ENCODE data around the gene SLC25A10. TPM values are rescaled to one million over a fixed set of nuclear protein-coding genes. Genes with fewer than 3 reads are reported as not detected.

The SLC25A10 gene
- total and polyA plus RNA-seq, 12 donors = 6.7 to 14.6 (median 9.4) TPM

DNA sequence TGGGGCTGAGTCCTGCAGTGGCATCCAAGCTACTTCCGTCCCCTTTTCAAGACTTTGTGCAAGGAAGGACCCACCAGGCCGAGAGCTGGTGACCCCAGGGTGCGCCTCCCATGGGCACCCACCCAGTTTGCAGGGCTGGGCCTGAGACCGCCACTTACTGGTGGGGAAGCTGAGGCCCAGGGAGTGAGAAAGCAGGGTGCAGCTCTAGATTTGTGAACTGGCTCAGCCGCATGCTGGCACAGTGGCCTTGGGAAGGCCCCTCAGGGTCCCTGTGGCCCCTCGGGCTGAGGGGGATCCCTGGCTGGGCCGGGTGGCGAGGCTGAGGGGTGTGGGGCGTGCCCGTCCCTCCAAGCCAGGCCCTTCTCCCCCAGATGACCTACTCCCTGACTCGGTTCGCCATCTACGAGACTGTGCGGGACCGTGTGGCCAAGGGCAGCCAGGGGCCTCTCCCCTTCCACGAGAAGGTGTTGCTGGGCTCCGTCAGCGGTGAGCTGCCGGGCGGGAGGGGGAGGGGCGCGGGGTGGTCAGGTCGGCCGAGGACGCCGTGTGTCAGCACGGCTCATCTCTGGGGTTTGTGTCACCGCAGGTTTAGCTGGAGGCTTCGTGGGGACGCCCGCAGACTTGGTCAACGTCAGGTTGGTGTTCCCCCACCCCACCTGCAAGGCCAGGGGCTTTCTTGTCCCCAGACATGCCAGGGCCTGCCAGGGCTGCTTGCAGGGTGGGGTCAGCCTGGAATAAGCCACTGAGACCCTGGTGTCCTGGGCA, 3.2 kb downstream of the SLC25A10 start:
- no peak overlapping the region for H3K27ac ChIP-seq
- TF ChIP-seq, protein P1, sequence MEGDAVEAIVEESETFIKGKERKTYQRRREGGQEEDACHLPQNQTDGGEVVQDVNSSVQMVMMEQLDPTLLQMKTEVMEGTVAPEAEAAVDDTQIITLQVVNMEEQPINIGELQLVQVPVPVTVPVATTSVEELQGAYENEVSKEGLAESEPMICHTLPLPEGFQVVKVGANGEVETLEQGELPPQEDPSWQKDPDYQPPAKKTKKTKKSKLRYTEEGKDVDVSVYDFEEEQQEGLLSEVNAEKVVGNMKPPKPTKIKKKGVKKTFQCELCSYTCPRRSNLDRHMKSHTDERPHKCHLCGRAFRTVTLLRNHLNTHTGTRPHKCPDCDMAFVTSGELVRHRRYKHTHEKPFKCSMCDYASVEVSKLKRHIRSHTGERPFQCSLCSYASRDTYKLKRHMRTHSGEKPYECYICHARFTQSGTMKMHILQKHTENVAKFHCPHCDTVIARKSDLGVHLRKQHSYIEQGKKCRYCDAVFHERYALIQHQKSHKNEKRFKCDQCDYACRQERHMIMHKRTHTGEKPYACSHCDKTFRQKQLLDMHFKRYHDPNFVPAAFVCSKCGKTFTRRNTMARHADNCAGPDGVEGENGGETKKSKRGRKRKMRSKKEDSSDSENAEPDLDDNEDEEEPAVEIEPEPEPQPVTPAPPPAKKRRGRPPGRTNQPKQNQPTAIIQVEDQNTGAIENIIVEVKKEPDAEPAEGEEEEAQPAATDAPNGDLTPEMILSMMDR (IDR thresholded peaks at IDR 0.05) = no peak
- no peak overlapping the region for H3K4me3 ChIP-seq
- H3K36me3 ChIP-seq = peaks cover 0 to 8% (median 0%) of the 10 kb centered on the region in 9 donors
- H3K27me3 ChIP-seq = no peaks in the 10 kb centered on the region
- ATAC-seq = no peak
- intact Hi-C loops (cut with DNase I) = no loop called here
- H3K4me1 ChIP-seq = peaks cover 7 to 32% (median 30%) of the 10 kb centered on the region in 9 donors
- no peak for DNase-seq
- WGBS, 2 donors = 89 to 92% methylated on average over 32 of the region's 32 CpGs
- no peaks in the 10 kb centered on the region for H3K9me3 ChIP-seq

DNA sequence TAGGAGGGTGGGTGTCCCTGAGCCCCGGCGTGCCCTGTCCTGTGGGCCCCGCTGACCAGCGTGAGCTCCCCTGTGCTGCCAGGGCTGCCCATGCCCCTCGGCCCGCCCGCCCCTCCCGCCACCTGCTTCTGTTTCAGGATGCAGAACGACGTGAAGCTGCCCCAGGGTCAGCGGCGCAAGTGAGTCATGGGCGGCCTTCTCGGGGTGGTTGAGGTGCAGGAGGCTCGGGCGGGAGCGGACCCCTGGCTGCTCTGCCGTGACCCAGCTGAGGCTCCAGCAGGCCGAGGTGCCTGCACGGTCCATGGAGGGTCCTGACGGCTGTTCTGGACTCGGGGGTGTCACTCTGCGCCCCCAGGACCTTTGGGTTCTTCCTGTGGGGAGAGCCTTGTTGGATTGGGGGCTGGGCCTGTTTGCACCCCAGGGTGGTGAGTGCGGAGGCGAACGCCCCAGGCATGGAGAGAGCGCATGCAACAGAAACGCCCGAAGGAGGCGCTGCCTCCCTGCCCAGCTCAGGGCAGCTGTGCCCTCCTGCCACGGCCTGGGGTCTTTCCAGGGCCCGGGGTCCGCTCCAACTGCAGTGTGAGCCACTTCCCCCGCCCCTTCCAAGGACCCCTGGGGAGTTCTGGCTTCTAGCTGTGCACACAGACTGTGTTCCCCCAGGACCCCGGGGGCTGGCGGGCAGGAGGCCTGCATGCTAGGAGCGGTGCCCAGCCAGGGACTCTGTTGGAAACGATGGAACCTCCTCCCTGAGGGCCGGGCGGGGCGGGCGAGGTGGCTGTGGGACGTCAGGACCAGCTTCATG, 4.0 kb downstream of the SLC25A10 start:
- Histone ChIP-seq H3K27ac (no peak overlapping the region), H3K4me1 (peaks cover 0 to 24% (median 22%) of the 10 kb centered on the region in 9 donors), H3K9me3 (no peaks in the 10 kb centered on the region), H3K27me3 (no peaks in the 10 kb centered on the region), H3K36me3 (peaks cover 0 to 8% (median 0%) of the 10 kb centered on the region in 9 donors), H3K4me3 (no peak overlapping the region)
- ATAC-seq (no peak), DNase-seq (no peak)
- TF ChIP-seq, protein P1 (IDR thresholded peaks at IDR 0.05) = no peak
- WGBS, 2 donors = 90 to 93% methylated on average over 43 of the region's 43 CpGs
- intact Hi-C loops (cut with DNase I) = no loop called here

DNA sequence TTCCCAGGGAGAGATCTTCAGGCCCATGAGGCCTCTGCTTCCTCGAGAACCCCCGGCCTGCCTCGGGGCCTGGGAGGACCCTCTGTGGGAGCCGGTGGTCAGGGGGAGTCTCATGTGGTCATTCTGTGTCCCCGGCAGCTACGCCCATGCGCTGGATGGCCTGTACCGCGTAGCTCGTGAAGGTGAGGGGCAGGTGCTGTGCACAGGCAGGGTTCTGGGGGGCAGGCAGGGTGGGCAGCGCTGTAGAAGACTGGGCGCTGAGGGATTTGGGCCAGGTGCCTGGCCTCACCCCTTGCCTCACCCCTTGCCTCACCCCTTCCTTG, 4.6 kb downstream of the SLC25A10 start:
- no peak for ATAC-seq
- intact Hi-C loops (cut with DNase I) = no loop called here
- H3K27ac ChIP-seq = no peak overlapping the region
- peaks cover 0 to 18% (median 17%) of the 10 kb centered on the region in 9 donors for H3K4me1 ChIP-seq
- TF ChIP-seq, protein P1 (IDR thresholded peaks at IDR 0.05) = no peak
- no peaks in the 10 kb centered on the region for H3K9me3 ChIP-seq
- WGBS, 2 donors = 93% methylated on average over 12 of the region's 12 CpGs
- no peaks in the 10 kb centered on the region for H3K27me3 ChIP-seq
- H3K4me3 ChIP-seq = no peak overlapping the region
- no peak for DNase-seq
- H3K36me3 ChIP-seq = peaks cover 0 to 8% (median 0%) of the 10 kb centered on the region in 9 donors

DNA sequence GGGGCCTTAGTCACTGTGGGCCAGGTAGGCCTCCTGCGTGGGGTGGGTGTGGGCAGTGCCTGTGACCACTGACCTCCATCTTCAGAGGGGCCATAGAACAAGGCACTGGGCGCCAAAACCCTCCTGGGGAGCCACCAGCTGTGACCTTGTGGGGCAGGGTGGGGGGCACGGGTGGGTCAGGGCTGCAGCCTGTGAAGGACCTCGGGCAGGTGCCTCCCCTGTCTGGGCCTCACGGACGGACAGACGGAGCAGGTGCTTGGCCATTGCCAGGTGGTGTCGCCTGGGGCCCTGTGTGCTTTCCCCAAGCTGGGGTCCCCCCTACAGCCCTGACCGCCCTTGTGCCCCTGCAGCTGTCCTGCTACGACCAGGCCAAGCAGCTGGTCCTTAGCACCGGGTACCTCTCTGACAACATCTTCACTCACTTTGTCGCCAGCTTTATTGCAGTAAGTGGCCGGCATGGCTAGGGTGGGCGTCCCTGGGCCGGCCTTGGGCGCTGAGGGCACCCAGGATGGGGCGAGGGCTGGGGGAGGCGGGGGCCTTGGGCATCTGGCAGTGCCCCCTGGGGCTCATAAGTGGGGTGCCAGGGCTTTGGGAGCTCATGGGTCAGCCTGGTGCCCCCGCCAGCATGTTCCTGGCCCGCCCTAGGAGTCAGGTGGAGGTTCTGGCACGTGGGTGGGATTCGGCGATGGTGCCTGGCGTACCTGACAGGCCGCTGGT, 5.1 kb downstream of the SLC25A10 start:
- no peak overlapping the region for H3K4me3 ChIP-seq
- ATAC-seq = no peak

More for the DNA sequence above, 5.1 kb downstream of the SLC25A10 start:
- H3K27me3 ChIP-seq = no peaks in the 10 kb centered on the region
- peaks cover 0 to 8% (median 0%) of the 10 kb centered on the region in 9 donors for H3K36me3 ChIP-seq
- WGBS, 2 donors = 95 to 96% methylated on average over 25 of the region's 25 CpGs
- no peaks in the 10 kb centered on the region for H3K9me3 ChIP-seq
- TF ChIP-seq, protein P1 (IDR thresholded peaks at IDR 0.05) = no peak
- intact Hi-C loops (cut with DNase I) = no loop called here
- peaks cover 0 to 21% (median 15%) of the 10 kb centered on the region in 9 donors for H3K4me1 ChIP-seq
- H3K27ac ChIP-seq = no peak overlapping the region
- DNase-seq = no peak

Measured in heart right ventricle (tissue), 16 donors.